ENCODE results near the gene NUDT1. TPM values are rescaled to one million over a fixed set of nuclear protein-coding genes. Genes with fewer than 3 reads are reported as not detected.
A peak's percentile ranks its signal among the peaks of the same experiment; 100 is the strongest.

NUDT1 gene
- total RNA-seq, 1 donor from 2014 or later: 8.0 TPM

DNA sequence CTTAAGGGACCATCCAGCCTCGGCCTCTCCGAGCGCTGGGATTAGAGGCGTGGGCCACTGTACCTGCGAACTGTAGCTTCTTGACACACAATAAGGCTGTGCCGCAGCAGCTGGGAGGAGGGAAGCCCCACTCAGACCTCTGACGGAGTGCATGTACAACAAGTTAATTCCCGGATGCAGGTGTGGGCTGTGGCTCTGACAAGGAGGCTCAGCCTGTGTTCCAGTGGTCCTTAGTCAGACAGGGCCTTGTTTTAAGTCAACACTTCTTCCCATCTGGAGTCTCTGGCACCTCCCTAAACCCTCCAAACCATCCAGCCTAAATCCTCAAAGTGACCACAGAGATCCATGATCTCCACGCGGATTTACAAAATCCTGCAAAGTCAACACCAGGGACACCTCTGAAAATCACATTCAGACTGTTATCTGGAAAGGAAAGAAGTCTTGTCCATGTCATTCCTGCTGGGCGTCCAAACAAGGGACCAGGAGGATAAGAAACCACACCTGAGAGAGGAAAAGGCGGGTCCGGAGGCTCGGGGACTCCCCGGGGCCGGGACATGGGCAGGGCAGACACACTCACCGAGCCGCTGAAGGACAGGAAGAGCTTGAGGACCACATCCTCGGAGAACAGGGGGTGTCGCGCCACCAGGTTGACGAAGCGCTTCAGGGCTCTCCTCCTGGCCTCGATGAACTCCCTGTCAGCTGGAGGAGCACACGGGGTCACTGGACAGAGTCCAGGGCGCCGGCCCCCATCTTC, 29.4 kb downstream of the NUDT1 start:
- no peak for DNase-seq

DNA sequence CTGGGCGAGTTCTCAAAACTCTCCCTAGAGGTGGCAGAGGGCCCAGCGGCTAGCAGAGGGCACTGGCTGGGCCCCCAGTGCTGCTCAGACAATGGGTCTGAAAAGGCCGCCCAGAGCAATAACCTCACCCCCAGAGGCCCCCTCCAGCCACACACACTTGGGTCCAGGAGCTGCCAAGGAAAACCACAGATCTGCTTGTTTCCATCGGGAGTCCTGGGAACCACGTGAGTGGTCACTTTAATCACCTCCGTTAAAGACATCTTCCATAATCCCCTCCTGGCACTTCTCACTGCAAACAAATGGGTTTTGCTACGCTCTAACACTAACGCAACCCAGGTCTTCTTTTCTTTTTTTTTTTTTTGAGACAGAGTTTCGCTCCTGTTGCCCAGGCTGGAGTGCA, 30.0 kb downstream of the NUDT1 start:
- no peak for DNase-seq

DNA sequence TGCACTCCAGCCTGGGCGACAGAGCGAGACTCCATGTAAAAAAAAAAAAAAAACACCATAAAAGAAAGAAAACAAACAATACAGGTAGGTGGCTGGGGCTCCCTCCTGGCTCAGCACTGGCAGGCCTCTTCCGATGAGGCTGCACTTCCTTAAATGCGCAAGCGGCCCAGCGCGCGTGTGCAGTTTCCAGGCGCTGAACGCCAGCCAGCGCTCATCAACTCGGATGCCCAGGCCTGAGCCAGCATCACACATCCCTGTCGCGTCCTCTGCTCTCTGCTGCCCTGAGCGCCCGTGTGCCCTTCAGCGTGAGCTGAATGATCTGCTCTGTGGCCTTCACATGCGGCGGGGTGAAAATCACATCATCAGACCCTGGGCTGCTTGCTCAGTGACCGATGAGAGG, 31.8 kb downstream of the NUDT1 start:
- no peak for DNase-seq

DNA sequence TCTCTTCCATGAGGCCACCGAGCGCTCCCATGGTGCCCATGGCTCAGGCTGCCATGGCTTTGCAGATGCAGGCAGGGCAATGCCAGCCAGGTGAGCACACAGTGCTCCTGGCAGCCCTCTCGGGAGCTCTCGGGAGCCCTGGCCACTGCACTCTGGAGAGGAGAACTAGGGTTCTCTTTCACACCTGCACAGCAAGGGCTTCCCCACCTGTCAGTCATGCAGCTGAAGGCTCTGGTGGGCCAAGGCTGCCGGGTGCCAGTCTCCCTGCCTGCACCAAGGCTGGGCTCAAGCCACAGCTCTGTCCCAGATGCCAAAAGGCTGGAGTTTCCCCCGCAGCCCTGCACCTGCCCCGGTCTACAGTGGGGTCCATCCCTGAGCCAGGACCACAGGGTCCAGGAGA, 32.6 kb downstream of the NUDT1 start:
- no peak for DNase-seq

DNA sequence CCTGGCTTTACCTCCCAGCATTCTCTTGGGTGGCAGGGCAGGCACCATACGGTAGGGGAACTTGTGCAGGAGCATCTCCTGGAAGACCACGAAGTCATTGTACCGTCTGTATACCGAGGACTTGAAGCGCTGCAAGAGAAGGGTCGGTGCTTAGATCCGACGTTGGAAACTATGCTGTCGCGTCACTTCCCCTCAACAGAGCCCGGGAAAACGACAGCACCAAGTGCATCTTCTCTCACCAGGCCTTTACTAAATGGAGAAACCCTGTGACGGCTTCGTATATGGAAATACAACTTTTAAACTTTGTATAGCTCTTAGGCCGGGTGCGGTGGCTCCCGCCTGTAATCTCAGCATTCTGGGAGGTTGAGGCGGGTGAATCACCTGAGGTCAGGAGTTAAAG, 33.1 kb downstream of the NUDT1 start:
- DNase-seq: no peak

DNA sequence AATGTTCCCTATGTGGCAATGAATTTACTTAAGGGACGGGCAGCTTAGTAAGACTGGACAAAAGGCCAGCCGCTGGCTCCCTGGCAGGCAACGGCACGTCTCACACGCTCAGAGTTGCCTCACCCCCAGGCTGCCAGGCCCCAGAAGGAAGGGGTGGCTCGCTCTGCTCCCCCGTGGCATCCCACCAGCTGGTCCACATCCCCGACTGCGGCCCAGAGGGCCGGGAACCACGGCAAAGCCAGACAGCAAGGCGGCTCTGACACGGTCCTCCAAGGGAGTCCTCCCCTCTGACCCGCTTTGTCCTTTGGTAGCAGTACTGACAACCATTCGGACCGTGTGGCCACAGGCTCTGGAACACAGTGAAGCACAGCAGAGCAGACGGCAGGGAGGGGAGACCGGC, 34.1 kb downstream of the NUDT1 start:
- DNase-seq: no peak

DNA sequence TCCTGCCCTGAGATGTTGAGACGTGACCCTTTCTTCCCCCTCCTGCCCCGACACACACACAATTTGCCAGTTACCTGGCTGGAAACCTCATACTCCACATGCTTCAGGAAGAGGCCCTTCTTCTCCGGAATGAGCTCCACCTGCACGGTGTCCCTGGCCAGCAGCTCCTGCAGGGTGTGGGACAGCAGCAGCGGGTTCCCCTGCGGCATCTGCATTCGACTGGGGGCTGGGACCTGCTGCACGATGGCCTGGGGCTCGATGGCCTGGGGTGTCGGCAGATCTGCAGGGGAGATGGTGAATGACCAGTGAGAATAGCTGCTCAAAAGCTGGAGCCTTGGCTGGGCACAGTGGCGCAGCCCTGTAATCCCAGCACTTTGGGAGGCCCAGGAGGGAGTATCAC, 36.0 kb downstream of the NUDT1 start:
- no peak for DNase-seq

DNA sequence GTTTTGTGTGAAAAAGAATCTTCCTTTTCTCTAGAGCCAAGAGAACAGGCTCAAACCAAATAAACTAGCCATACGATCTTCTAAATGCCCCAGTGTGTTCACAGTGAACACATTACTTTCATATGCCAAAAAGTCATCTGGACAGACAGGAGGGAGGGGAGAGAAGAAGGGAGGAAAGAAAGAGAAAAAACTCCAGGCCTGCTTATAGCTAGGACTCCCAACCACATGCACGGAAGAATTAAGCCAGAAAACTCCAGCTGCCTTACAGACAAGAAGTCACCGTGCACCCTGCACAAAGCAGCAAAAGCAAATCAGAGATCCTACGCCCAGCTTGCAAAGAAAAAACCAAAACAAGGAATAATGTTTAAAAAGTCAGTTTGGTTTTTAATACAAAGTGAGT, 37.9 kb downstream of the NUDT1 start:
- no peak for DNase-seq

DNA sequence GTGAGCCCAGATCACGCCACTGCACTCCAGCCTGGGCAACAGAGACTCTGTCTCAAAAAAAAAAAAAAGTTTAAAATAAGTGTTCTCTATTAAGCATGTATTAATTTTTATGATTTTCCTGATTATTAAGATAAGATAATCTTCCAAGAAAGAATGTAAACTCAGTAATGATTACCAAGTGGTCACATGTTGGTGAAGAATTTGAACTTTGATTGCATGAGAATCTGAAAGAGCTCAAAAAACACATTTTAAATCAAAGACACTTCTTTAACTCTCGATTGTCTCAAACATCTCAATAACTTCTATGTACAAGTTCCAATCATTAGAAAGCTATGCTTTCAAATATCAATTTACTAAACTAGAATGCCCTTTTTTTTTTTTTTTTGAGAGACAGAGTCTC, 38.4 kb downstream of the NUDT1 start:
- no peak for DNase-seq

DNA sequence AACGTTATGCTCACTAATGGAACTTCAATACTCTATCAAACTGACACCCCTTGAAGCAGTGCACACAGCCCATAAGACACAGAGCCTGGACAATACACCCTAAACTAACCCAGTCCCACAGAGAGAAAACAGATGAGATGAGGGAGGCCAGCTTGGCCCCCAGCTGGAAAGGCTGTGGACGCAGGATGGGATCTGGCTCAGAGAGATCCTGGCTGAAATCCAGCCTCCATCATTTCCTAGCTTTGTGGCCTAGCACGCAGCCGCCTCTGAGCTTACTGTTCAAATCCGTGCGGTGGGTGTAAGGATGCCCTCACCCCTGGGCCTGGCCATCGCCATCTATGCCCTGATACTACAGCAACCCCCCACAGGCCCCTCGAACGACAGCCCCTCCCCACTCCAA, 39.5 kb downstream of the NUDT1 start:
- peak; percentile 77 for DNase-seq

DNA sequence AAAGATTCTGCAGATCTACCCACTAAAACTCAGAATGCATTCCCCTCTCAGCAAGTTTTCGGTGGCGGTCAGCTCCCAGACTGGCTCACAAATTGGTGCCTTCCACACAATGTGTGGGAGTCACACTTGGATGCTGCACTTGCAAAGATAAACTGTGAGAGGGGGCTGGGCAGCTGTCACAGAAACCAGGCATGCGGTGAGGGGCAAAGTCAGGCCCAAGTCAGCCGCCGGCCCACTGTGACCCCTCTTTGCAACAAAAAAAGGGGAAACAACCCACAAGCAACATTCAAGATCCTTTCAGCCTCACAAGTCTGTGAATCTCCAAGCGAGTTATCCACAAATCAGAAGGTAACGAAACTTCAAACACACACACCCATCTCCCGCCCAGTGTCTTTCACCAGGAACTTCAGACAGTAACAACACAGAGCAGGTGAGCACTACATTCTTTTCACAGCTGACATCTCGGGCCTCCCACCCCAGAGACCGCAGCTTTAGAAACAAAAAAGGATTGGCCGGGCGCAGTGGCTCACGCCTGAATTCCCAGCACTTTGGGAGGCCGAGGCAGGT, 40.2 kb downstream of the NUDT1 start:
- no peak for DNase-seq

DNA sequence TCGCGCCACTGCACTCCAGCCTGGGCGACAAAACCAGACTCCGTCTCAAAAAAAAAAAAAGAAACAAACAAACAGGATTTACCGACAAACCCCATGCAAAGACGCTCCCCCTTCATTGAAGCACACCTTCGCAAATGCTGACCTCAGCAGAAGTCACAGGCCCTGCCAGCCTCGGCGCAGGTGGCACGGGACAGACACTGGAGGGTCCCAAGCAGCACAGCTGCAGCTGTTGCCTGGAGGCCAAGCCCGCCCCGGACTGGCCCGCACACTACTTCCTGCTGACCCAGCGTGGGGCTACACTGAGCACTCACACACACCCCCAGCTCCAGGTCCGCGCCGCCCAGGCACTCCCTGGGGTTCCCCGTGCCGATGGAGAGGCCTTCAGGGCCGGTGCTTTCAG, 41.0 kb downstream of the NUDT1 start:
- no peak for DNase-seq

DNA sequence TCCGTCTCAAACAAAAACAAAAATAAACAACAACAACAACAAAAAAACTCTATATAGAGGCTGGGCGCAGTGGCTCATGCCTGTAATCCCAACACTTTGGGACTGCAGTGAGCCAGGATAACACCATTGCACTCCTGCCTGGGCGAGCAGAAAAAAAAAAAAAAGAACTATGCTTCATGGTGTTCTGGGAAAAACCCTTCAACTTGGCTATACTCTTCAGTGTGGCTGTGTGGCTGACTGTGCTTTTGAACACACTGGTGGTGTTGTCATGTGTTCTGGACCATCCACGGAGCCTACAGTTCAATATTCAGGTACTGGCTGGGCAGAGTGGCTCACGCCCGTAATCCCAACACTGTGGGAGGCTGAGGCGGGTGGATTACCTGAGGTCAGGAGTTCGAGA, 45.7 kb downstream of the NUDT1 start:
- DNase-seq: no peak

DNA sequence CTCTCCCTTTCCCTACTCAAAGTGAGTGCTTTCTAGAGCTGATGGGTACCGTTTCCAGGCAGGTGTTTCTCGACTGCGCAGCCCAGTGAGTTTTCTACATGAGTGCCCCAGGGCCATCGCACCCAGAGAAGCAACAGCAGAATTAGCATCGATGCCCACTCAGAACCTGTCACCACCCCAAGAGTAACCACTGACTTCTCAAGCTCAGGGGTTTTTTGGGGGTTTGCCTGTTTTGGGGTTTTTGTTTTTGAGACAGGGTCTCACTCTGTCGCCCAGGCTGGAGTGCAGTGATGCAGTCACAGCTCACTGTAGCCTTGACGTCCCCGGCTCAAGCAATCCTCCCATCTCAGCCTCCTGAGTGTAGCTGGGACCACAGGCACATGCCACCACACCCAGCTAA, 46.5 kb downstream of the NUDT1 start:
- DNase-seq: no peak

DNA sequence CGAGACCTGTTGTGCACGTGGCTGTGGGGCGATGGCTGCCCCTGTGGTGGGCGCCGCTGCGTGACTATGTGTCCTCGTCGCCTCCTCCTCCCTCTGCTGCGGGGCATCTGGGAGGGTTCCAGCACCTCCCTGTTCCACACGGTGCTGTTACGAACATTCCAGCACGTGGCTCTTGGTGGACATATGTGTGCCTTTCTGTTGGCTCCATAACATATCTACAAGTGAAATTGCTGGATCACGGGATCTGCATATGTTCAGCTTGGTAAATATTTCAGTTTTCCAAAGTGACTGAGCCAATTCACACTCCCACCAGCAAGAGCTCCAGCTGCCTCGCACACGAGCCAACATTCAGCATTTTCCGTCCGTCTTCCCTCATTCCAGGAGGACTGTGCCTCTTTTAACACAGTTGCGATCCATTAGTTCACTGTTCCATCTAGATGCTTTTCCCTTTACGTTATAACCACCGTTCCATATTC, 47.1 kb downstream of the NUDT1 start:
- DNase-seq: no peak

DNA sequence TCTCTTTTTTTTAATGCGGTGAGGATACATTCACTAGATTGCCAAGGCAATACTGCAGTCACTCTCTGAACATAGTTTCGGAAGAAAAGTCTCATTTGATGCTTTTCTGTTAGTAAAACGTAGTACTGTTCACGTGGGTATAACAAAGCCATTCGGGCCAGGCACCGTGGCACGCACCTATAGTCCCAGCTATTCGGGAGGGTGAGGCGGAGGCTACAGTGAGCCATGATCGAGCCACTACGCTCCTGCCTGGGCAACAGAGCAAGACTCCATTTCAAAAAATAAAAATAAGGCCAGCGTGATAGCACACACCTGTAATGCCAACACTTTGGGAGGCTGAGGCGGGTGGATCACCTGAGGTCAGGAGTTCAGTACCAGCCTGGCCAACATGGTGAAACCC, 47.6 kb downstream of the NUDT1 start:
- DNase-seq: no peak

DNA sequence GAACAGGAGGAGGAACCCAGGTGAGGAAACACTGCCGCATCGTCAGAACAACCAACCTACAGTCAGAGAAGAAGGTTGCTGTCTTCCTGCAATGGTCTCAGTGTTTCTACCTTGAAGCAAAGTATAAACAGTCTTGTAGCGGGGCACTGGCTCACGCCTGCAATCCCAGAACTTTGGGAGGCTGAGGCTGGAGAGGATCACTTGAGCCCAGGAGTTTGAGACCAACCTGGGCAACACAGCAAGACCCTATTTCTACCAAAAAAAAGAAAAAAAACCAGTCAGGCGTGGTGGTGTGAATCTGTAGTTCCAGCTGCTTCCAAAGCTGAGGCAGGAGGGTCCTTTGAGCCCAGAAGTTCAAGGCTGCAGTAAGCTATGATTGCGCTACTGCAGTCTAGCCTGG, 48.9 kb downstream of the NUDT1 start:
- DNase-seq: no peak

DNA sequence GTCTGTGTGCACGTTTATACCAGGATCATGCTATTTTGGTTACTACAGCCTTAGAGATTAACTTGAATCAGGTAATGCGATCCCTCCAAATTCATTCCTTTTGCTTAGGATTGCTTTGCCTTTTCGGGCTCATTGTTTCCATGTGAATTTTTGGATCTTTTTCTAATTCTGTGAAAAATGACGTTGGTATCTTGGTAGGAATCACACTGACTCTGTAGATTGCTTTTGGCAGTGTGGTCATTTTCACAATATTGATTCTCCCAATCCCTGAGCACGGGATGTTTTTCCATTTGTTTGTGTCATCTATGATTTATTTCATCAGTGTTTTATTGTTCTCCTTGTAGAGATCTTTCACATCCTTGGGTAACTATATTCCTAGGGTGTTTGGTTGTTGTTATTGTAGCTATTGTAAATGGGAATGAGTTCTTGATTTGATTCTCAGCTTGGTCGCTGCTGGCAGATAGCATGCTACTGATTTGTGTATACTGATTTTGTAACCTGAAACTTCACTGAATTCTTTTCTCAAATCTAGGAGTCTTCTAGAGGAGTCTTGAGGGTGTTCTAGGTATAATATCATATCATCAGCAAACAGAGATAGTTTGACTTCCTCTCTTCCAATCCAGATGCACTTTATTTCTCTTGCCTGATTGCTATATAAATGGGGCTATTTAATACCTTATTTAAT, 54.1 kb downstream of the NUDT1 start:
- no peak for DNase-seq

DNA sequence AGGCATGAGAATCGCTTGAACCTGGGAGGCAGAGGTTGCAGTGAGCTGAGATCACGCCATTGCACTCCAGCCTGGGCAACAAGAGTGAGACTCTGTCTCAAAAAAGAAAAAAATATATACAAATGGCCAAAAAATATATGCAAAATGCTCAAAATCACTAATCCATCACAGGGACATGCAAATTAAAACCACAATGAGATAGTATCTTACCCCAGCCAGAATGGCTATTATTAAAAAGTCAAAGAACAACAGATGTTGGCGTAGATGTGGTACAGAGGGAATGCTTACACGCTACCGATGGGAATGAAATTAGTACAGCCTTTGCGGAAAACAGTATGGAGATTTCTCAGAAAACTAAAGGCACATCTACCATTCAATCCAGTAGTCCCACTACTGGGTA, 54.8 kb downstream of the NUDT1 start:
- DNase-seq: no peak

DNA sequence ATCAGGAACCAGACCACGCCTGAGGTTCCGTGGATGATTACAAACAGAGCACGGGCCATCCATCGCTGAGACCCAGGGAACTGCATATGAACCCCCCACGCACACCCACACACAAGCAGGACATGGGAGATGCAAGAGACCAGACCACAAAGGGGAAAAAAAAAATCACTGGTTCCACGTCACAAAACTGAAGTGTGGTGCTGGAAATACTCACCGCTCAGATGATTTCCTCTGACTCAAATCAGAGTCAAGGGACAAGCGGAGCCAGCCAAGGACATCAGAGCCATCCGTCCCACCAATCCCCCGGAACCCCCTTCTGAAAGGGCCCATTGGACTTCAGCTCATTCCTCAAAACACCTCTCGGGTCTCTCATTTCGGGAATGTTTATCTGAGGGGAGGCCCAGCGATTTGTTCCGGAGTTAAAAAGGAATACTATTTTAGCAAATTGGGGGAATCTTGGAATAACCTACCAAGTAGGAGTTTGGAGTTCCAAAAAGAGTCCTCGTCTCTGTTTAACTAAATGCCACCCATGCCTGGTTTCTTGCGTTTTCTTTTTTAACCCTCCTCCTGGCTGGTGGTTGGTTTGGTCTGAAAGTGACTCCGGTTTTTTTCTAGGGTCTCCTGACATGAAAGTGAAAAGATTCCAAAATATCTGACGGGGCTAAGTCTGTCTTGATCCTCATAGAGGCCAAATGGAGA, 57.3 kb downstream of the NUDT1 start:
- DNase-seq: peak; percentile 83

DNA sequence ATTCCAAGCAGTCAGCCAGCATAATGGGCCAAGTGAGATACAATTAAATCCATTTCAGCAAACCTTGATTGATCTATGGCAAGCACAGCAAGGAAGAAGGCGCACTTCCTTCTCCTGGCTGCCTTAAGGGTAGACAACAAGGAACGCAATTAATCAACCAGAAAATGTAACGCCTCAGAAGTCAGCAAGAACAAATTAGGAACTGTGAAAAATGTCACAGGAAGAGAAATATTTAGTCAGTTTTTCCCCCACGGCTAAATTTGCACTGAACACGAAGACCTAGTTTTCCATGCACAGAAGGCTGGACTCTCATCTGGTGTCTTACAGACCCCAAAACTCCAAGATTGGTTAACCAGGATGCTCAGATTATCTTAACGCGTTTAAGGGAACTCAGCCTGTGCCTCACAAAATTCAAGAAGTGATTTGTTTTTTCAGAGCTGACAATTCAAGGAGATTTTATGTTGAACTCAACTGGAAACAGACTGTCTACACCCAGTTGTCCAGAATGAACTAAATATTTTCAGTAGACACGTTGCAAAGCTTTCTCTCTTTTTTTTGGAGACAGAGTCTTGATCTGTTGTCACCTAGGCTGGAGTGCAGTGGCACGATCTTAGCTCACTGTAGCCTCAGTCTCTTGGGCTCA, 58.0 kb downstream of the NUDT1 start:
- DNase-seq: no peak

Measured in dermis blood vessel endothelial cell (primary cell).